Fibroblast of skin of right biceps (primary cell): ENCODE measurements around the gene PRR27.
"Not testable (repeated sequence)": the region's sequence is repeated elsewhere in the genome, so short reads cannot be mapped to it uniquely, and the experiment has no call there.

Experiments used
- DNase-seq: peaks from one replicate; pipeline ENCODE4 v3.0.0-alpha.2; 2013

PRR27 gene

DNA sequence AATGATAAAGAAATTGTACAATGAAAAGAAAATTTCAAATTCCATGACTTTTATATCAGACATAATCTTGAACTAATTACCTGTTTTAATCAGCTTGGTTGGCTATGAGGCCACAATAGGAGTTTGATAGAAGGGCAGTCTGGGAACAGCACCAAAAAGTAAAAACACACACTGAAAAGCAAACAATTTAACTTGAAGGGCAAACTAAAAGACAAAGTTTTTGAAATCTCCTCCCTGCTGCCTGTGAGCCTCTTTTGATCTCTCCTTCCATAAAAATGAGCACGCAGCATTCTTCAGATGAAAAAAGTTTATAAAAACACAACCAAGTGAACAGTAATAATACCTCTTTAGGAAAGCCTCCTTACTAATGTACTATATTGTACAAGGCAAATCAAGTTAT, 49.6 kb downstream of the PRR27 start:
- no peak for DNase-seq

DNA sequence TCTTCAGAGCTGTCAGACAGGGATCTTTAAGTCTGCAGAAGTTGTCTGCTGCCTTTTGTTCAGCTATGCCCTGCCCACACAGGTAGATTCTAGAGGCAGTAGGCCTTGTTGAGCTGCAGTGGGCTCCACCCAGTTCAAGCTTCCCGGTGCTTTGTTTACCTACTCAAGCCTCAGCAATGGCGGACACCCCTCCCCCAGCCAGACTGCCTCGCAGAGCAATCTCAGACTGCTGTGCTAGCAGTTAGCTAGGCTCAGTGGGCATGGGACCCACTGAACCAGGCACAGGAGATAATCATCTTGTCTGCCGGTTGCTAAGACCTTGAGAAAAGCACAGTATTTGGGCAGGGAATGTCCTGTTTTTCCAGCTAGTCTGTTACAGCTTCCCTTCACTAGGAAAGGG, 58.7 kb downstream of the PRR27 start:
- DNase-seq = not testable (repeated sequence)
